Esophagus squamous epithelium (tissue), 4 donors: Measurements from ENCODE around the gene CMAS.

ENCODE experiments used
- POLR2A ChIP-seq, 4 donors: fragments of 450-650 bp; IDR thresholded peaks; one replicate each; pipeline ENCODE4 v1.6.1; 2017; ENCODE audit warnings: antibody characterized with exemption in 4 of 4, mild to moderate bottlenecking in 4 of 4, moderate library complexity in 3 of 4
- TF ChIP-seq, protein P1 (sequence below), 6 experiments: fragments of 450-650 bp in 4 of 6; fragments of 200-600 bp in 2 of 6; sonication (generic) in 2 of 6; IDR thresholded peaks; one replicate each; pipeline ENCODE4 v1.5.1; 2016 to 2019; ENCODE audit warnings: antibody characterized with exemption in 6 of 6, mild to moderate bottlenecking in 4 of 6, moderate library complexity in 4 of 6

DNA sequence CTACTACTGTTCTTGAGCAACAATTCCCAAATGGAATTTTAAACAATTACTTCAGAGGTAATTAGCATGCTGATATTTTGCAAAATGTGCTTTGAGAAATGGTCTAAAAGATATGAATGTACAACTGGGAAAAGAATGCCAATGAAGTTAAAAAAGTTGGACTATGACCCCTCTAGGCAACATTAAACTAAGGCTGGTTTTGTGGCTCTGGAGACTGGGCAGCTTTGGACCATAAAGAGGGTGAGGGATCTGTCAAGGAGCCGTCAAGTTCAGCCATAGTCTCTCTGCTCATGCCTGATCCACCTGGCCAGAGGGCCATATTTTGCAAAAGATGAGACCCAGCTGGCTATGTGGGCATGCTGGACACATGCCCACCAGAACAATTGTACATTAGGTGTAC is 38.8 kb downstream of the CMAS start:
- TF ChIP-seq, protein P1, sequence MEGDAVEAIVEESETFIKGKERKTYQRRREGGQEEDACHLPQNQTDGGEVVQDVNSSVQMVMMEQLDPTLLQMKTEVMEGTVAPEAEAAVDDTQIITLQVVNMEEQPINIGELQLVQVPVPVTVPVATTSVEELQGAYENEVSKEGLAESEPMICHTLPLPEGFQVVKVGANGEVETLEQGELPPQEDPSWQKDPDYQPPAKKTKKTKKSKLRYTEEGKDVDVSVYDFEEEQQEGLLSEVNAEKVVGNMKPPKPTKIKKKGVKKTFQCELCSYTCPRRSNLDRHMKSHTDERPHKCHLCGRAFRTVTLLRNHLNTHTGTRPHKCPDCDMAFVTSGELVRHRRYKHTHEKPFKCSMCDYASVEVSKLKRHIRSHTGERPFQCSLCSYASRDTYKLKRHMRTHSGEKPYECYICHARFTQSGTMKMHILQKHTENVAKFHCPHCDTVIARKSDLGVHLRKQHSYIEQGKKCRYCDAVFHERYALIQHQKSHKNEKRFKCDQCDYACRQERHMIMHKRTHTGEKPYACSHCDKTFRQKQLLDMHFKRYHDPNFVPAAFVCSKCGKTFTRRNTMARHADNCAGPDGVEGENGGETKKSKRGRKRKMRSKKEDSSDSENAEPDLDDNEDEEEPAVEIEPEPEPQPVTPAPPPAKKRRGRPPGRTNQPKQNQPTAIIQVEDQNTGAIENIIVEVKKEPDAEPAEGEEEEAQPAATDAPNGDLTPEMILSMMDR (IDR thresholded peaks at IDR 0.05) = no peak
- no peak for TF ChIP-seq POLR2A (IDR thresholded peaks at IDR 0.05)
